CD4-positive, CD25-positive, alpha-beta regulatory T cell (primary cell): Measurements from ENCODE around the gene TBX21. TPM values are rescaled to one million over a fixed set of nuclear protein-coding genes. Genes with fewer than 3 reads are reported as not detected.
A peak's percentile ranks its signal among the peaks of the same experiment; 100 is the strongest.

Experiments
- ATAC-seq, 2 donors: fragments of 150-1000 bp; cut with Tn5 transposase; one replicate each; pipeline ENCODE4 v1.10.0; 2021; ENCODE audit warnings: low read depth in 2 of 2, moderate number of reproducible peaks in 2 of 2, moderate library complexity in 1 of 2
- DNase-seq, 3 donors: peaks; one replicate each; pipeline versions ENCODE4 v3.0.0 to v3.0.0-alpha.2; 2012 to 2022; ENCODE audit warnings: mixed read lengths in 1 of 3
- H3K27ac ChIP-seq: one replicate; pipeline ENCODE4 v1.7.0; 2013; ENCODE audit warnings: mild to moderate bottlenecking, low read length; ENCODE audit not compliant: insufficient read depth, poor library complexity, severe bottlenecking
- H3K27me3 ChIP-seq: one replicate; pipeline ENCODE4 v1.7.0; 2013; ENCODE audit warnings: low read length; ENCODE audit not compliant: control insufficient read depth, insufficient read depth
- H3K36me3 ChIP-seq: one replicate; pipeline ENCODE4 v1.7.0; 2013; ENCODE audit warnings: mild to moderate bottlenecking, low read length, moderate library complexity; ENCODE audit not compliant: control insufficient read depth, insufficient read depth
- H3K4me1 ChIP-seq: 2 replicates; pipeline ENCODE4 v1.7.0; 2013; ENCODE audit warnings: mild to moderate bottlenecking, low read length; ENCODE audit not compliant: insufficient read depth, control insufficient read depth, poor library complexity, severe bottlenecking
- H3K4me3 ChIP-seq: one replicate; pipeline ENCODE4 v1.7.0; 2013; ENCODE audit warnings: low read depth, mild to moderate bottlenecking, low read length, moderate library complexity
- H3K9me3 ChIP-seq, 2 experiments: 1 replicate in 1 of 2; 2 replicates in 1 of 2; pipeline ENCODE4 v1.7.0; 2013; ENCODE audit warnings: low read length in 2 of 2, mild to moderate bottlenecking in 1 of 2, moderate library complexity in 1 of 2; ENCODE audit not compliant: control insufficient read depth in 2 of 2
- H3K27ac Mint-ChIP-seq, 3 donors: one replicate each; pipeline ENCODE4 v1.8.0; 2020 to 2022; ENCODE audit warnings: mild to moderate bottlenecking in 3 of 3, mixed read lengths in 3 of 3, moderate library complexity in 2 of 3
- H3K27me3 Mint-ChIP-seq: one replicate; pipeline ENCODE4 v1.8.0; 2022; ENCODE audit warnings: mild to moderate bottlenecking, mixed read lengths
- H3K36me3 Mint-ChIP-seq: one replicate; pipeline ENCODE4 v1.8.0; 2020; ENCODE audit warnings: mixed read lengths
- H3K4me1 Mint-ChIP-seq, 4 donors: one replicate each; pipeline ENCODE4 v1.8.0; 2020 to 2022; ENCODE audit warnings: mixed read lengths in 4 of 4, mild to moderate bottlenecking in 1 of 4
- H3K4me3 Mint-ChIP-seq, 4 donors: one replicate each; pipeline ENCODE4 v1.8.0; 2020 to 2022; ENCODE audit warnings: mild to moderate bottlenecking in 4 of 4, mixed read lengths in 4 of 4, moderate library complexity in 3 of 4
- H3K9me3 Mint-ChIP-seq, 7 donors: one replicate each; pipeline ENCODE4 v1.8.0; 2020 to 2022; ENCODE audit warnings: mixed read lengths in 7 of 7, mild to moderate bottlenecking in 3 of 7, moderate library complexity in 2 of 7
- polyA plus RNA-seq, 4 donors: library from polyadenylated mRNA; unstranded; fragments of 300-500 nt; fragmentation: Illumina TruSeq; gene quantifications; one replicate each; pipeline ENCODE4 v1.2.3, GENCODE V29; 2021
- total RNA-seq: library from RNA; stranded (reverse); gene quantifications from one replicate; pipeline ENCODE4 v1.2.3, GENCODE V29; 2022

TBX21 gene
- total and polyA plus RNA-seq, 5 donors from 2014 or later, result 3.8 to 15.7 (median 5.6) TPM

- H3K9me3 Mint-ChIP-seq, result no peaks in the 10 kb centered on the region
- Histone ChIP-seq H3K4me1 (peaks cover 23% of the 10 kb centered on the region), H3K9me3 (no peaks in the 10 kb centered on the region), H3K27ac (peak overlapping the region; percentile 55), H3K36me3 (no peaks in the 10 kb centered on the region), H3K4me3 (no peak overlapping the region), H3K27me3 (no peaks in the 10 kb centered on the region)
- H3K4me3 Mint-ChIP-seq, result peak overlapping the region; percentile 87 to 95 (median 89)
- peaks cover 0 to 37% (median 14%) of the 10 kb centered on the region in 4 donors for H3K4me1 Mint-ChIP-seq
- H3K27ac Mint-ChIP-seq, result peak overlapping the region in 2 of 3 donors; percentile 60 to 80
- ATAC-seq (no peak), DNase-seq (no peak)
- H3K27me3 Mint-ChIP-seq, result peaks cover 24% of the 10 kb centered on the region
- no peaks in the 10 kb centered on the region for H3K36me3 Mint-ChIP-seq
Observed at GRCh38 chr17:47695429-47696376, 37.3 kb upstream of the TBX21 start.

- H3K27ac ChIP-seq, result no peak overlapping the region
- H3K4me1 ChIP-seq, result peaks cover 26% of the 10 kb centered on the region
- Mint-ChIP-seq H3K36me3 (no peaks in the 10 kb centered on the region), H3K27ac (peak overlapping the region in 2 of 3 donors; percentile 60 to 88), H3K4me1 (peaks cover 0 to 43% (median 17%) of the 10 kb centered on the region in 4 donors), H3K9me3 (no peaks in the 10 kb centered on the region), H3K27me3 (peaks cover 24% of the 10 kb centered on the region), H3K4me3 (peak overlapping the region; percentile 7 to 70 (median 62))
- no peaks in the 10 kb centered on the region for H3K27me3 ChIP-seq
- H3K9me3 ChIP-seq, result no peaks in the 10 kb centered on the region
- DNase-seq (no peak), ATAC-seq (no peak)
- H3K4me3 ChIP-seq, result no peak overlapping the region
- H3K36me3 ChIP-seq, result no peaks in the 10 kb centered on the region
Observed at GRCh38 chr17:47696717-47697642, 36.1 kb upstream of the TBX21 start.

GRCh38 chr17:47697906-47698711 lies 34.9 kb upstream of the TBX21 start:
- Histone ChIP-seq H3K9me3 (no peaks in the 10 kb centered on the region), H3K27ac (no peak overlapping the region), H3K4me1 (peaks cover 31% of the 10 kb centered on the region), H3K36me3 (no peaks in the 10 kb centered on the region), H3K4me3 (no peak overlapping the region), H3K27me3 (no peaks in the 10 kb centered on the region)
- Mint-ChIP-seq H3K4me1 (peaks cover 0 to 44% (median 17%) of the 10 kb centered on the region in 4 donors), H3K27ac (peak overlapping the region in 1 of 3 donors; percentile 14), H3K36me3 (no peaks in the 10 kb centered on the region), H3K27me3 (peaks cover 14% of the 10 kb centered on the region), H3K4me3 (peak overlapping the region in 1 of 4 donors; percentile 57), H3K9me3 (no peaks in the 10 kb centered on the region)
- DNase-seq, result no peak
- ATAC-seq, result no peak

GRCh38 chr17:47698749-47699535 lies 34.1 kb upstream of the TBX21 start:
- Mint-ChIP-seq H3K9me3 (no peaks in the 10 kb centered on the region), H3K4me3 (peak overlapping the region in 2 of 4 donors; percentile 9 to 32), H3K27ac (no peak overlapping the region), H3K36me3 (no peaks in the 10 kb centered on the region), H3K4me1 (peaks cover 6 to 47% (median 19%) of the 10 kb centered on the region in 4 donors), H3K27me3 (peaks cover 9% of the 10 kb centered on the region)
- H3K9me3 ChIP-seq, result no peaks in the 10 kb centered on the region
- ATAC-seq, result peak; percentile 32 to 37
- H3K27me3 ChIP-seq, result no peaks in the 10 kb centered on the region
- no peaks in the 10 kb centered on the region for H3K36me3 ChIP-seq
- H3K4me1 ChIP-seq, result peaks cover 33% of the 10 kb centered on the region
- DNase-seq, result peak; percentile 56 to 73 (median 60)
- H3K27ac ChIP-seq, result no peak overlapping the region
- H3K4me3 ChIP-seq, result no peak overlapping the region

- H3K27me3 ChIP-seq, result no peaks in the 10 kb centered on the region
- Mint-ChIP-seq H3K27me3 (peaks cover 9% of the 10 kb centered on the region), H3K27ac (no peak overlapping the region), H3K36me3 (no peaks in the 10 kb centered on the region), H3K9me3 (no peaks in the 10 kb centered on the region), H3K4me1 (peaks cover 6 to 53% (median 21%) of the 10 kb centered on the region in 4 donors), H3K4me3 (peak overlapping the region in 2 of 4 donors; percentile 9 to 29)
- no peak overlapping the region for H3K27ac ChIP-seq
- no peak overlapping the region for H3K4me3 ChIP-seq
- DNase-seq (no peak), ATAC-seq (no peak)
- H3K9me3 ChIP-seq, result no peaks in the 10 kb centered on the region
- peaks cover 38% of the 10 kb centered on the region for H3K4me1 ChIP-seq
- no peaks in the 10 kb centered on the region for H3K36me3 ChIP-seq
Observed at GRCh38 chr17:47699536-47699840, 33.5 kb upstream of the TBX21 start.

GRCh38 chr17:47700471-47701449 lies 32.3 kb upstream of the TBX21 start:
- Mint-ChIP-seq H3K4me1 (peaks cover 6 to 56% (median 32%) of the 10 kb centered on the region in 4 donors), H3K9me3 (no peaks in the 10 kb centered on the region), H3K36me3 (no peaks in the 10 kb centered on the region), H3K27ac (peak overlapping the region in 1 of 3 donors; percentile 10), H3K27me3 (peaks cover 4% of the 10 kb centered on the region), H3K4me3 (peak overlapping the region in 3 of 4 donors; percentile 9 to 53 (median 41))
- ATAC-seq, result peak in 1 of 2 donors; percentile 43
- Histone ChIP-seq H3K36me3 (no peaks in the 10 kb centered on the region), H3K4me1 (peaks cover 41% of the 10 kb centered on the region), H3K9me3 (no peaks in the 10 kb centered on the region), H3K4me3 (no peak overlapping the region), H3K27ac (no peak overlapping the region), H3K27me3 (no peaks in the 10 kb centered on the region)
- DNase-seq, result peak in 1 of 3 donors; percentile 68
